Astrocyte of the spinal cord (primary cell): ENCODE data around the gene C5orf24.
A peak's percentile ranks its signal among the peaks of the same experiment; 100 is the strongest.

Experiments used
- DNase-seq: peaks from one replicate; pipeline ENCODE4 v3.0.0; 2011; ENCODE audit warnings: low read depth, low spot score
- H3K4me3 ChIP-seq: 2 replicates; pipeline ENCODE4 v1.5.1; 2011; ENCODE audit warnings: low read depth, mild to moderate bottlenecking, low read length, moderate library complexity
- CTCF ChIP-seq: IDR thresholded peaks from 2 replicates; pipeline ENCODE4 v1.5.1; 2012; ENCODE audit warnings: low read depth, mild to moderate bottlenecking, low read length, inconsistent platforms
- in situ Hi-C: cut with HindIII; loops from 2 replicates; pipeline ENCODE4 v1.10.0; 2017; ENCODE audit warnings: low sequenced_read_pairs

The C5orf24 gene

GRCh38 chr5:134845852-134846640 is at the start of gene C5orf24:
C5orf24 (plus strand) TSS chr5:134845968; CDS start chr5:134854901, 8,933 bp downstream.
- H3K4me3 ChIP-seq, result peak within 1 kb of the TSS; percentile 86
- no peak for TF ChIP-seq CTCF
- in situ Hi-C loops, result no loop called here
- DNase-seq, result peak; percentile 98

- in situ Hi-C loops, result no loop called here
- H3K4me3 ChIP-seq, result no peak overlapping the region
- no peak for TF ChIP-seq CTCF
- no peak for DNase-seq
Observed at GRCh38 chr5:134798468-134798867, 47.3 kb upstream of the C5orf24 start.

GRCh38 chr5:134803821-134804220 is 41.9 kb upstream of the C5orf24 start:
- in situ Hi-C loops, result no loop called here
- no peak for TF ChIP-seq CTCF
- no peak overlapping the region for H3K4me3 ChIP-seq
- DNase-seq, result no peak

GRCh38 chr5:134813407-134813806 is 32.4 kb upstream of the C5orf24 start:
- H3K4me3 ChIP-seq, result no peak overlapping the region
- no peak for TF ChIP-seq CTCF
- no peak for DNase-seq
- in situ Hi-C loops, result no loop called here

- H3K4me3 ChIP-seq, result no peak overlapping the region
- in situ Hi-C loops, result no loop called here
- DNase-seq, result no peak
- no peak for TF ChIP-seq CTCF
Observed at GRCh38 chr5:134813827-134814226, 31.9 kb upstream of the C5orf24 start.

GRCh38 chr5:134817006-134817405 is 28.8 kb upstream of the C5orf24 start:
- DNase-seq, result no peak
- in situ Hi-C loops, result no loop called here
- no peak overlapping the region for H3K4me3 ChIP-seq
- no peak for TF ChIP-seq CTCF
